GM10248 (cell line): ENCODE measurements around the gene REC114.

ENCODE experiments used
- CTCF ChIA-PET: fragments of 300-600 bp; sonication (Branson Sonifier 250); formaldehyde crosslinking; extraction: SDS; loops from one replicate; lab custom pipeline; 2021; ENCODE audit warnings: antibody characterized with exemption; lab: Yijun Ruan, JAX
- POLR2A ChIA-PET: fragments of 350-650 bp; sonication (Branson Sonifier 250); formaldehyde crosslinking; extraction: SDS; loops from one replicate; lab custom pipeline; 2020; ENCODE audit warnings: antibody characterized with exemption; lab: Yijun Ruan, JAX
- DNase-seq: peaks from one replicate; pipeline ENCODE4 v3.0.0; 2012; ENCODE audit errors: extremely low spot score
- TF ChIP-seq, protein P1 (sequence below): IDR thresholded peaks from 2 replicates; pipeline ENCODE4 v1.5.1; 2012; ENCODE audit warnings: mild to moderate bottlenecking, low read depth; ENCODE audit errors: extremely low read depth, missing control alignments, control extremely low read depth

Gene REC114

DNA sequence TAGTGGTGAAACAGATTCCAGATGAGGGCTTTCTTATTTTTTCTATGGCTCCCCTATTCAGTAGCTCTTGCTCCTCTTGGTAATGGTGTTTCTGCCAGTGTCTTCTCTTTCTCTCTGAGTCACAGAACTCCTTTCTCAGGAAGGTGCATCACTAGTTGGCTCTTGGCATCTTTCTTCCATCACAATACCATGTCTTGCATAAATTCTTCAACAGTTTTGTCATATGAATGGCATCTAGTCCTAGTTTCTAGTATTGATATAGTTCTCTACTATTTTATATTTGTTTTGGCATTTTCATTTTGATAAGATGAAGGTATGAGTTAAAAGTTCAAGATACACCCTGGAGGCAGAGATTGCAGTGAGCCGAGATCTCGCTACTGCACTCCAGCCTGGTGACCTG is 51.0 kb downstream of the REC114 start:
- CTCF ChIA-PET = no interaction called here
- no peak for DNase-seq
- TF ChIP-seq, protein P1, sequence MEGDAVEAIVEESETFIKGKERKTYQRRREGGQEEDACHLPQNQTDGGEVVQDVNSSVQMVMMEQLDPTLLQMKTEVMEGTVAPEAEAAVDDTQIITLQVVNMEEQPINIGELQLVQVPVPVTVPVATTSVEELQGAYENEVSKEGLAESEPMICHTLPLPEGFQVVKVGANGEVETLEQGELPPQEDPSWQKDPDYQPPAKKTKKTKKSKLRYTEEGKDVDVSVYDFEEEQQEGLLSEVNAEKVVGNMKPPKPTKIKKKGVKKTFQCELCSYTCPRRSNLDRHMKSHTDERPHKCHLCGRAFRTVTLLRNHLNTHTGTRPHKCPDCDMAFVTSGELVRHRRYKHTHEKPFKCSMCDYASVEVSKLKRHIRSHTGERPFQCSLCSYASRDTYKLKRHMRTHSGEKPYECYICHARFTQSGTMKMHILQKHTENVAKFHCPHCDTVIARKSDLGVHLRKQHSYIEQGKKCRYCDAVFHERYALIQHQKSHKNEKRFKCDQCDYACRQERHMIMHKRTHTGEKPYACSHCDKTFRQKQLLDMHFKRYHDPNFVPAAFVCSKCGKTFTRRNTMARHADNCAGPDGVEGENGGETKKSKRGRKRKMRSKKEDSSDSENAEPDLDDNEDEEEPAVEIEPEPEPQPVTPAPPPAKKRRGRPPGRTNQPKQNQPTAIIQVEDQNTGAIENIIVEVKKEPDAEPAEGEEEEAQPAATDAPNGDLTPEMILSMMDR = no peak
- POLR2A ChIA-PET = no interaction called here

- ChIA-PET CTCF (no interaction called here), POLR2A (no interaction called here)
- TF ChIP-seq, protein P1 = no peak
- DNase-seq = no peak
These were observed 52.2 kb downstream of the REC114 start for GRCh38 chr15:73495181-73495580.

DNA sequence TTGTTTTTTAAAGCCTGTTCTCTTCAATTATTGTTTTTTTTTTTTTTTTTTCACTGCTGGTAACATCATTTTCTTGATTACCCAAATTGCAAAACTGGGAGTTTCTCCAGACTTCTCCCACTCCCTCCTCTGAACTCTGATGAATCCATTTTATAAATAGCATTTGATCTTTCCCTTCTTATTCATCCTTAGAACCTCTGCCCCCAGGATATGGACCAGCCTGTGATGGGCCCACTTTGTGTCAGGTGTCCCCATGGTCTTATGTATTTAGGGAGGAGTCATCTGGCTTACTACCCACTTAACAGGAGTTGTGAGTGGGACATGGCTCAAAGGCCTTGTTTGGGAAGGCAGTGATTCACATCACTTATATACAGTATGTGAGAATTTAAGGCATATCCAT is 57.7 kb downstream of the REC114 start:
- ChIA-PET POLR2A (no interaction called here), CTCF (no interaction called here)
- TF ChIP-seq, protein P1 = no peak
- no peak for DNase-seq

DNA sequence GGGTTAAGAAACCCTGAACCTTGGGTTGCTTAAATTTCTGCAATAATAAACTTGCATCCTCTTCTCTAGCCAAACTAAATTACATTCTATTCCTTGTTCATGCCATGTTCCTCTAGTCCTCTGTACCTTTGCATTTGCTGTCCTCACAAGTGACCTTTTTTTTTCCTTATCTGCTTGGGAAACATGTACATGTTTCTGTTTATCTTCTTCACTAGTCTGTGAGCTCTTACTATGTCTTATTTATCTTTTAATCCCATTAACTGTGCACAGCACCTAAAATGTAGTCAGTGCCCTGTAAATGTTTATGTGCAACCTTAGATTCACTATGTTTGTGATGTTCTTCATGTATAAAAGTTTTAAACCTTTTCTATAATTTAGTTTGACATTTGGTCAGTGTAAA is 61.9 kb downstream of the REC114 start:
- ChIA-PET CTCF (interaction anchor here (1.1 kb wide), 1 partner anchor 26 kb away, joined by 3 read pairs; no protein-coding TSS in a partner anchor), POLR2A (no interaction called here)
- TF ChIP-seq, protein P1 = no peak
- DNase-seq = no peak

DNA sequence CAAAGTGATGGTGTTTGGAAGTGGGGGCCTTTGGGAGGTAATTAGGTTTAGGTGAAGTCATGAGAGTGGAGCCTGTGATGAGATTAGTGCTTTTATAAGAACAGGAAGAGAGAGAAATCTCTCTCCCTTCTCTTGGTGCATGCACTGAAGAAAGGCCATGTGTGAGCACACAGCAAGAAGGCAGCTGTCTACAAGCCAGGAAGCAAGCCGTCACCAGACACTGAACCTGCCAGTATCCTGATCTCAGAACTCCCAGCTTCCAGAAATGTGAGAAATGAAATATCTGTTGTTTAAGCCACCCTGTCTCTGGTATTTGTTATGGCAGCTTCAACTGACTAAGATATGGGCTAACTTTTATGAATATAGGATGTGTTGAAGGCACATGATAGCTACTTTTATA is 72.6 kb downstream of the REC114 start:
- TF ChIP-seq, protein P1 = no peak
- ChIA-PET POLR2A (no interaction called here), CTCF (no interaction called here)
- DNase-seq = no peak

DNA sequence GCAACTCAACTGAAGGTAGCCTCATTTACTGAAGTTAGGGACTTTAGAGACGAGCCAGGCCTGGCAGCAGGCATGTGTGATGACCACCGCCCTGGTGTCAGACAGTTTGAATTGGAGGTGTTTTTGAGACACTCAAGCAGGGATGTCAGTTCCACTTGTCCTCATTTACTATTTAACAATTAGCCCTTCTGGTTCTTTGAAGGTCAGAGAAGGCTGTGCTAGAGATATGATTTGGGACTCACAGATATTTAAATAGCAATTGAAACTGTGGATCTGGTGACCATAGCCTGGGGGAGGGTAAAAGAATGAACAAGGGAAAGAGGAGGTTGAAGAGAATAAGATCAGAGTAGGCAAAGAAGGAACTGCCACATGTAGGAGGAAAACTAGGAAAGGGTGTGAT is 74.6 kb downstream of the REC114 start:
- no peak for DNase-seq
- POLR2A ChIA-PET = no interaction called here
- CTCF ChIA-PET = interaction anchor here (0.7 to 1.6 kb wide), 2 partner anchors 9 to 13 kb away, joined by 3 to 4 read pairs; no protein-coding TSS in a partner anchor
- TF ChIP-seq, protein P1 = no peak
